GM04503 (cell line): ENCODE data around the gene ERBB4.
A peak's percentile ranks its signal among the peaks of the same experiment; 100 is the strongest.

Experiments
- DNase-seq: peaks from one replicate; pipeline ENCODE4 v3.0.0-alpha.2; 2012; ENCODE audit warnings: low read depth

ERBB4 gene

DNA sequence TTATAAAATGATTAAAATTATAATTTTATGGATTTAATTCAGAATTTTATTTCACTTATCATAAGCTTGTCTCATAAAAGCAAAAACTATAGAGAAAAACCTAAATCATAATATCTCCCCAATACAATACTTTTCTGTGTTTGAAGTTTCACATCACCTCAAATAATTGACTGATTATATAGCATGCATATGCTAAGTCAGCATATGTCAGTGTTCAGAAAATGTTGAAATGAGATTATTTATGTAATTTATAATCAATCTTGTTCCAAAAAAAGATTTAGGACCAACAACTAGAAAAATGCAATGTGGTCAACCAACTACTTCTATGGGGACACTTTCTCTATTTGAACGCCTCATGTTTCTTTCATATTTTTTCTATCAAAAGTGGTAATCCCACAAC, 1079.6 kb downstream of the ERBB4 start:
- no peak for DNase-seq

DNA sequence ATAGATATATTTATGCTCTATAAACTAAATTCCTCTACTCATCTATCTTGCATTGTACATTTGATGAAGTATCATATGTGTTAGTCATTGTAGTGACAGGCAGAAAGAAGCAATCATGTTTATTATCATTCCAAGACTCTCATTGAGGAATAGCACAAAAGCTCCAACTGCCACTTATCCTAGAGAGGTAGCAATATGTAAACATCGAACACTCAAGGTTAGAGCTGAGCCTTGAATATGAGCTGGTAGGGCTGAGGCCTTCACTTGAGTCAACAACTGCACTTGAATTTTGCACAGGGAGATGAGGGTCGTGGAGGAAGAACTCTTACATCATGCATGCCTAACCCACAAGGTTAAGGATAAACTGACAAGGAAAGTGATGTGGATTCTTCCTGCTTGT, 1081.3 kb downstream of the ERBB4 start:
- DNase-seq, result no peak

DNA sequence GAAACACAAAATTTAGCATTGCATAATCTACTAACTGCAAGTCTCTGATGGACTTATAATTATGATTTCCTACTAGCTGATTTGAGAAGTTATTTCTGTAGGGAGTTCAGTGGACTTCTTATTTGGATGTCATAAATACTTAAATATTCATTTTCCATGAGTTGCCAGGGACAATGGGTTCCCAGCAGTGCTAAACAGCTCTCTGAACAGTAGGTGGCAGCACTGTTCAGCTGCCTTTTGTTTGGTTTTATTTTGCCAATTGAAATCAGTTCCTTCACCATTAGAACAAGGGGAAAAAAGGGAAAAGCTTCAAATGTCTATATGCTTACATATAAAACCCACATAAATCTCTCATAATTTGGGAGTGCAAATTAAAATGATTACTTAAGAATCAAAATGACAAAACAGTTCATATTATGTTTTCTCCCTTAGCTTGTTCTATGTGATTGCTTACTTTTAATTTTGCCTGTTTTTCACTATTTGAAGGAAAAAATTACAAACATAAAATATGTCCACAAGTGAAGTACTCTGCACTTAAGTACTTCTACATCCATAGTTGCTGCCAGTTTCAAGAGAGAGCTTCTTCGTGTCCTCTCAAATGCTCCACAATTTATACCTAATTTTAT, 1083.3 kb downstream of the ERBB4 start:
- DNase-seq, result peak; percentile 0

DNA sequence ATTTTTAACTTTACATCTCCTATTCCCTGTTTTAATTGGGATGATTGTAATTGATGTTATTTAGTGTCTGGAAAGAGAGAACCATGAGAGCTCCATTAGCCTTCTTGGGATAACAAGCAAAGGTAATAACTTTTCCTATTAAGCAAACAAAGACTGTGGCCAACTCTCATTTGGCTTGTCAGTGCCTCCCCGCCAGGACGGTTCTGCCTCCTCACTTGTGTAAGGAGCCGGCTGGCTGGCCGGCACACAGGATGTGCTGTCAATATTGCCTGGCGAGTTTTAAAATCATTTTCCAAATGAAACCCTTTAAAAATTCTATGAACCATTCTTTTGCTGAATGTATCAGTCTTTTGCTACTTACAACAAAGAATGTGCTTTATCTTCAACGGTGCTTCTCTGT, 1083.9 kb downstream of the ERBB4 start:
- no peak for DNase-seq

DNA sequence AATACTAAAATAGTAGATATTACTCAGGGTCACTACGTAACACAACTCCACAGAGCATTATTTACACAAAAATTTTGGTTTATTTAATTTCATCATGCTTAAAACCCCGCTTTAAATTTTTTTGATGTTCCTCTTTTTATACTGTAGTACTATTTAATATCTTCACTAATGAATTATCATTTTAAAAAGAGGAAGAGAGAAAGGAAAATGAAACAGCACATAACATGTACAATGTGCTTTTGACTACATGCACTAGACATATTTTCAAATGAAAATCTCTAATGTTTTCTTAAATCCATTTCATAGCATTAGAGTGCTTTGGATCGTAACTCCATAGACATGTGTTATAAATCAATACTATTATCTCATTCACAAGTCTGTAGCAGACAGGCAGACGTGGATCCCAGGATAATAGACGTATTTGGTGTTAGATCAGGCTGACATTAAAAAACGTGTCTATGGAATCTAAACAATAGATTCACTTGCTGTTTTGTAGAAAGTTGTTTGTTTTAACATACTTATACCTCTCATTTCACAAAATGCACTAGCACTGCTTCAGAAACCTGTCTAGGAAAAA, 1085.2 kb downstream of the ERBB4 start:
- DNase-seq, result no peak

DNA sequence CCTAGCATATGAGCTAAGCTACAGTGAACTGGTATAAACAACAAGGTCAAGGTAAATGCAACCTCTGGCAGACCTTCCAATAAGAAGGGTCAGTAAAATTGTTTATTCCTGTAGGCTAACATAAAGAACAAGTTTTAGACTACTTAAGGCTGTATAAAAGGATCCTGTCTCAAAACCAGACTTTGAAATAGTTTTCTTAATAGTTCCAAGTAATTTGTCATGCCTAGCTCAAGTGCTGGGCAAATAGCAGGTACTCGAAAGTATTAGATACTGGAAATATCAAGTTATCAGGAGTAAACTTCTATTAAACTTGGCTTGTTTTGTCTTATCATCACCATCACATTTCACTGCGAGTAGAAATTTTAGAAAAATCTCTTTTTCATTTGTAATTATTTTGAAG, 1087.0 kb downstream of the ERBB4 start:
- DNase-seq, result no peak

DNA sequence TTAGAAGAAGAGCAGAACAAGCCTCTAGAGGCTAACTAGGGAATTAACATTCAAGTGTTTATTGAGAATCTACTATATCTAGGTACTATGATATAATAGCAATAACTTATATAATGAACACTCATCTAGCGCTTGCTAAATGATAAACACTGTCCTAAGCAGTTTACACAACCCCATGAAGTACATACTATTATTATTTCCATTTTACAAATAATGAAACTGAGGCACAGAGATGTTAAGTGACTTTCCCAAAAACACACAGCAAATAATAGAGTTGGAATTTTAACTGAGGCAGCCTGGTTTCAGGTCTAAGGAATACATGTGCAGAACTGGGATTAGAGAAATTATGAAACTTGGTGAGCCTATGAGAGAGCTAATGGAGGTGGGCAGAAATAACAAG, 1088.8 kb downstream of the ERBB4 start:
- DNase-seq, result no peak

DNA sequence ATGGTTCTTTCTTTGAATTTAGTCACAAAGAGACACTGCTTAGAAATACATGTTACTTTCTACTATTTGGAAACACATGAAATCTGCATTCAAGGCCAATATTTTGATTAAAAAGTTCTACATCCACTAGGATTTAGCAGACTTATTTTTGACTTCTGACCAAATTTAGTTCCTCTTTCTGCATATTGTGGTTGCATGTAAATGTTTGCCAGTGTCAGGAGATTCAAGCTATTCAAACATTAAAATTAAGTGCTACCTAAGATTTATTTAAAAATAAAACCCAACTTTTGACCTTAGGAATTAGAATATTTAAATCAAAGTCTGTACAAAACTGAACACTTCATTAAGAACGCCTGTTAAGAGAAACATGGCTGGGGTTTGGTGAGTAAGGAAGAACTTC, 1091.1 kb downstream of the ERBB4 start:
- DNase-seq, result no peak

DNA sequence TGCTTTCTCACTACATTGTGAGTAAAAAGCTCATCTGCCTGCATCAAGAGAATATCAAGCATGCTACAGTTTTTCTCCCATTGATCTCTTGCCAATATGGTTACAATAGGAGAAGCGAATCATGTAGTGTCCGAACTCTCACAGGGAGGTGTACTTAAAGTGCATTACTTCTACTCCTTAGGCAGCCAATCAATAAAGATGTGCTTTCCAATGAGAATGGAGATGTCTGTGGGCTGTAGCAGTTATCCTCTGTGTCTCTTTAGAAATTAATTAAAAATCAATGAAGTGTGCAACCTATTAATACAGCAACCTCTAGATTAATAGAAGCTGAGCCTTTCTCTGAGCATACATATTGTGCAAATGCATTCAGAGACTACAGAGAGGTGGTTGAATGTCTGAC, 1098.5 kb downstream of the ERBB4 start:
- DNase-seq, result no peak

DNA sequence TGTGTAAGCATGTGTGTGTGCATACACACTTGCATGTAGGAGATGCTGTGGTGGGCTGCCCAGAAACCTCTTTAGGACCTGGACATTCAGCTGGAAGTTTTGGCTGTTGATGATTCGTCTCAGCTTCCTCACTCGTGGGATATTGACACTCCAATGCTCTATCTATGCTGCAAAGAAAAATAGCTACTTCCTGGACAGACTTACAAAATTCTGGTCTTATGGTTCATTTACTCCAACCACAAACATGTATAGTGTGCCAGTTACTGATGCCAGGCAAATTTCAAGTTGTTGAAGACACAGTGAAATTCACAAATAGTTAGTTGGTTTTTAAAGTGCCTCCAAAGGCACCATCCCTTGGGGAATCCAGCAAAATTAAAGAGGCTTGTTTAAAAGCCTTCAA, 1099.6 kb downstream of the ERBB4 start:
- no peak for DNase-seq

DNA sequence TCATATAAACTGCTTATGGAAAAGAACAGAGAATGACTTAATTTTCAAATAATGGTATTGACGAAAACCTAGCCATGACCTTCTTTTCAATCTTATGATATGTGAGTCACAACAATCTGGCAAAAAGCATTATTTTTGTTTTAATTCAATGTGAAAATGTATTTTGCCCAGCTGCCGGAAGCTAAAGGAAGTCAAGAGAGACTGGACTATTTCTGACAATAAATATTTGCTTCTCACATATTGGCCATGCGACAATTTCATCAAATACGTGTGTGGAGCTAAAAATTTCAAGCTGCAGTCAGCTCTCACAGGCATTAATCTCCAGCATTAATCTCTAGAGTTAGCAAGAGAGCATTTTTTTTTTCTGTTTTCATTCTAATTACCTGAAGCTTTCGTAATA, 1101.2 kb downstream of the ERBB4 start:
- no peak for DNase-seq

DNA sequence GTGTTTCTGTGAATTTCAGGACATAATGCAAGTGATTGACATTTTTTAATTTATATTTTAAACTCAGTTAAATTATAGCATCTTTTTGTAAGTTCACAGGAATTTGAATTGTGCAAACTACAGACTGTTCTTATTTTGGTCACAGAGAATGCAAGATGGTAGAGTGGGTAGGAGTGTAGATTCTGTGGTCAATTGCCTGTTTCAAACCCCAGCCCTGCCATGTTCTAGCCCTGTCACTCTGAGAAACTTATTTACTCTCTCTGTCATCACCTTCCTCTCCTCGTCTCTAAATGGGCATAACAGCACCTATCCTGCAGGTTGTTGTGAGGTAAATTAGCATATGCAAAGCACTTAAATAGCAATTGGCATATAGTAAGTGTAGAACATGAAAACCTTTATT, 1102.4 kb downstream of the ERBB4 start:
- no peak for DNase-seq

DNA sequence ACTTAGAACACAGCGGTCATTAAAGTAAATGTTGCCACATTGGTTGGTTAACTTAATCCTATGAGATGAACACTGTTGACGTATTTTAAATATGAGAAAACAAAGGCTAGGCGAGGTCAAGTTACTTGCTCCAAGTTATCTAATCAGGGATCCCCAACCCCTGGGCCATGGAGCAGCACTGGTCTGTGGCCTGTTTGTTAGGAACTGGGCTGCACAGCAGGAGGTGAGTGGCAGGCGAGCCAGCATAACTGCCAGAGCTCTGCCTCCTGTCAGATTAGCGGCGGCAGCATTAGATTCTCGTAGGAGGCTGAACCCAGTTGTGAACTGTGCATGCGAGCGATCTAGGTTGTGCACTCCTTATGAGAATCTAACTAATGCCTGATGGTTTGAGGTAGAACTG, 1103.3 kb downstream of the ERBB4 start:
- no peak for DNase-seq

DNA sequence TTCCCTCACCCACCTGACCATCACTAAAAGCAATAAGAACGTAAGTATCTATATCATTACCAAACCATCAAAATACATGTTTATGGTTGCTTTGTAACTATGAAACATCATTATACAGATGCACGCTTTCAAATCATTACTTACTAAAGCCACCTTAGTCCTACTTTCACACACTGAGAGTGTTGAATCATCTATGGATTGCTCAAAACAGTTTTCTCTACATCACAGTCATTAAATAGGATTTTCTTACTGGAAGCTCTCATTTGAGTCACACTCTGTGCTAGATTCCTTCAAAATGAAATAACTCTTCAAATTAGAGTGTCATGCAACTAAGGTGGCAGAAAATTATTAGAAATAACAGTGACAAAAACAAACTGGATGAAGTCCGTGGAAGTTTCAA, 1103.8 kb downstream of the ERBB4 start:
- DNase-seq, result no peak

DNA sequence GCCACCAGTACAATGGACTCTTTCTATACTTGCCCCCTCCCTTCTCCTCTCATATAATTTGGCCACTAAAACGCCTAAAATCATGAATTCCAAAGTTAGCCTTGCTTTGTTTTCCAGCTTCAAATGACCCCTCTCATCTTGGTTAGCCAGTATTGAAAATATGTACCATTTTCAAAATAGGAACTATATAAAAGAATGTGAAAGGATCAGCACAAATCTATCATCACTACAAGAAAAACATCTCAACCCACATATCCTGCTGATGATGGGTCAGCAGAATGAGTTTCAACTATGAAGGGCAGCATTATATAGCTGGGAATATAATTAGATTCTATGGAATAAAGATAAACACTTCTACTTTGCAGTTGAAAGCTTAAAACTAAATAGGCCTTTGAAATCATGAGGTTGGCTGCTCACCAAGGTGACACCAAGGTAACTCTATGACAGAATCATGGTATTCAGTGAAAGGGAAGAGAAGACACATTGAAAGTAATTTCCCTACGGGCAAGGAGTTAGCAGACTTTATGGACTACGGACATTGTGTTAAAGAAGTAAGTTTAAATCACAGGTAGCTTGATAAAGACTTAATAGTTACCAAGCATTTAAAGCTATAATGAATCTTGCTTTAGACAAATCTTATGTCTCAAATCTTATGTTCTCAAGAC, 1109.2 kb downstream of the ERBB4 start:
- DNase-seq, result no peak

DNA sequence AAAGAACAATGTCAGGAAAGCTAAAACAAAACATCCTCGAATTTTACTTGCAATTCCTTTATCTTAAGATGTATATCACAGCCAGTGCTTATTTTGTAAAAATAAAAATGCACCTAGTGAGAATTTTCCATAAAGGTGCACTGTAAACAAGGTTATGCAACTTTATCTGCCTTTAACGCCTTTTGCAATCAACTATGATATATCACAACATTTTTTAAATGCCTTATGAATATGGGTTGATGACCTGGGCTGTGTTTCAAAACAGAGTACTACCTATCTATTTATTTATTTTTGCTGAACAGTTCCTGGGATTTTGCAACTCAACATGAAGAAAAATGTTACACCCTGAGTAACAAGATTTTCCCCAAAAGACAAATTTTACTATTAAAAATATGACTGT, 1112.4 kb downstream of the ERBB4 start:
- no peak for DNase-seq

DNA sequence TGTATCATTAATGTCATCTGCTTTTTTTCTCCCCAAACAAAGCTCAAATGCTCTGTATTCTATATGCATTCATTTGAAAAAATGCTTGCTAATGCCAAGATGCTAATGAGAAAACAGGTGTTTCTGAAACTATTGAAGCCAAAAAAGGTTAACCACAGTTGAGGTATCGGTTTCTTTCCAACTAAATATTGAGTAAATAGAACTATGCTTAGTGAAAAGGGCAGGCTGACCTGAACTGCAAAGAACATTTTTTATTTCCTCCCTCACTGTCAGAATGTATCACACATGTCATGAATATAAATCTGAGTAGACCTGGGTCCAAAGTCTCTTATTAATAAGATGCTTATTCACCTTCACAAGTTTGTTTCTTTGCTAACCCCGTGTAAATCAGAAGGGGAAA, 1115.6 kb downstream of the ERBB4 start:
- no peak for DNase-seq

DNA sequence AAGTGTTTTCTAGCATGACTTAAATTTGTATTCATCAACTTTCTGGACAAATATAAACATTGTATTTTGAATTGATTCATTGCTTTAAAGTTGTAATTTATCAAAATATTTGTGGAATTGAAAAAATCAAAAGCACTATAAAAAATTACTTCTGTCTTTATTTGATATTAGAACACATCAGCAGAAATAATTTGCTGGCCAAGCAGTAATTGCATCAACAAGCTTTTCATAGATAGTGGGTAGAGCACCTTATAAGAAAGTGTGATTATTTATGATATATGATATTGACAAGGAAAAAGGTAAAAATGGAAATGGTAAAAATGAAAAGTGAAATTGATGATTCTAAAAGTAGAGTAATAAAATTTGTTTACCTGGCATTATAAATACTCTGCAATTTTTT, 1121.1 kb downstream of the ERBB4 start:
- no peak for DNase-seq

DNA sequence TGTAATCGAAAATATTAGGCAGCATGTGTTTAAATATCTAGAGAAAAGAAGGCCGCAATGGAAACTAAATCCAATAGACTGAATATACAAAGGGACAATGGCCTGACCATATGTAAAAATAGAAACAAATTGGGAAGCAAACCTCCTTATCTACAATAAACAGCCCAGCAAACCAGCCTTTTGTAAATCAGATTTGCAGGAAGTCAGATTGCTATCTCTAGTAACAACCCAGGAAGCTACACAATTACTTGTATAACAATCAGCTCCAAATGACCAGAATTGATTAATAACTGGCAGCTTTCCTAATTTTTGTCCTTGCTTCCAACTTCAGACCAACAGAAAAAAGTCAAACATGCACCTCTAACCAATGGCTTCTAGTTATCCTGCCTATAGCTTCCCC, 1122.2 kb downstream of the ERBB4 start:
- DNase-seq, result no peak

DNA sequence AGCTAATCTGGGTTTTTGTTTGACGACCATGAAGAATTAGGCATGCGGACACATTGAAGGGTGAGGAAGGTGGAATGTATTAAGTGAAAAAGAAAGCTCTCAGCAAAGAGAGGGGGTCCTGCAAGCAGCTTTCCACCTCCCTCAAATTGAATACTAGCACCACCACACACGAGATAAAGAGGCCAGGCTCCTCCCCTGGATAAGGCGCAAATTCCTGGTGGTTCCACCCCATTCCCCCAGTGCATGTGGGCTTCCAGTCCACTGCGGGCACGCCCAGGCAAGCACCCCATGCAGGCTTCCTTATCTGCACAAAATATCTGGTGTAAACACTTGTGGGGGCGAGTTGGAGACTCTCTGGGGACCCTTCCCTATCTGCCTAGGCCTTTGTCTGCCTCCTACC, 1124.9 kb downstream of the ERBB4 start:
- no peak for DNase-seq

DNA sequence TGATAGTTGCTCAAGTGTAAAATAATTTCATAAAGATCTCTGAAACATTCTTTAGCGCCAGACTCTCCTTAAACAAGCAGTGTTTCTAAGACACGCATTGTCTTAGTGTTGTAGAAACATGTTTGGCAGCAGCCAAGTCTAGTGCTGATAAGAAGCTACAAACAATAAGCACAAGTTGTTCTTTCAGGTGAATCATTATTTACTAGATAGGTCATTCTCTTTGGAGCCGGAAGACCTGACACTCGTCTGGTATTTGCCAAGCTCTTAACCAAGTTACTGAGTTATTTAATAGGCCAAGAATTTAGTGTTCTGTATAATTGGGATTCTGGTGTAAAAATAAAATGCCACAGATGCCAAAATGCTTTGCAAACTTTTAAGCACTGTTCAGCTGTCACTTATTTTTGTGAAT, 1130.1 kb downstream of the ERBB4 start:
- no peak for DNase-seq

DNA sequence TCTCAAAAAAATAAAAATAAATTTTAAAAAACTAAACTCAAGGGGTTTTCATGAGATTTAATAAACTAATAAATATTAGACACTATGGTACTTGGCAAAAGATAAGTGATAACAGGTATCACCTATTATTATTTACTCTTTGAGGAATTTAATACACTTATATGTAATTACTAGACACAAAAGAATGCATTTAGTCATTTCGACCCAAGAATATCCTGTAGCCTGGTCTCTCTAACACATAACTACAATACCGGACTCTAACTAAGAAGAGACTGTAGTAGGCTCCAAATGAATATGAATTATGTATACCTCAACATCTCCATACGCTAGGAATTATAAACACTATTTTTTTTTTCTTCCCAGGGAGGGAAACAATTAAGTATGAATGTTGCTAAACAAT, 1131.5 kb downstream of the ERBB4 start:
- no peak for DNase-seq

DNA sequence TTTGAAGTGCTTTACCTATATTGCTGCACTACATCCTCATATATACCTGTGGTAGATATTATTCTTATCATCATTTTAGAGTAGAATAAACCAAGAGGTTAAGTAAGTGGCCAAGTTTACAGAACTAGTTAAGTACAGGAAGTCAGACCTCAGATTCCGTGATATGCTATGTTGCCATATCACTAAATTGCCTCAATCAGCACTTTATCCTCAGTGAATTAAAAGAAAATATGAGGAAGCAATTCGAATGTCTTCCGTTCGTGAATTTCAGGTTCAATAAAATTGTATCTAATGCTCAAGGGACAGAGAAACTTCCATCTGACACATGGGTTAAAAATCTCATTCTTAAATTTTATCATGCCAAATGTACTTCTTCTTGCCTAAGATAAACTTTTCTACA, 1133.6 kb downstream of the ERBB4 start:
- no peak for DNase-seq

DNA sequence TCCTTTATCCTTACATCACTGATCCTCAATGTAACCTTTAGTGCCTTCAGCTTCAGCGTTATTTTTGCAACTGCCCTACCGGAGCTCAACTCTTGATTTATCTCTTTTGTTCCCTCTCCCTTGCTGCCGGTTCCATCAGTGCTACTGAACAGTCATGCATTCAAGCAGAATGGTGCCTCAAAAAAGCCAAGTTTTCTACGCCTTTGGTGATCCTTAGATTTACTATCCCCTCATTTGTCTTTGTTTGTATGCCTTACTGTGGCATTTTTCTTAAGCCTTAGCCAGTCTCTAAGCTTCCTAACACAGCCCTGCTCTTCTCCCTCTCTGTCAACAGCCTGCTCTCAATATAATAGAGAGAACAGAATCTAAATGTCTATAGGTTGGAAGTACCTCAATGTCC, 1134.5 kb downstream of the ERBB4 start:
- no peak for DNase-seq
